Germinal center (tissue), 1 donor: ENCODE results near the gene SPTY2D1.
"Not testable (repeated sequence)": the region's sequence is repeated elsewhere in the genome, so short reads cannot be mapped to it uniquely, and the experiment has no call there.

ENCODE experiments used
- DNase-seq: peaks from one replicate; pipeline ENCODE4 v3.0.0; 2012; ENCODE audit warnings: mixed read lengths, low spot score

Gene SPTY2D1

GRCh38 chr11:18617688-18618341 lies 16.3 kb downstream of the SPTY2D1 start:
- no peak for DNase-seq

GRCh38 chr11:18615628-18616392 lies 18.3 kb downstream of the SPTY2D1 start:
- DNase-seq: no peak

GRCh38 chr11:18614667-18615066 lies 19.5 kb downstream of the SPTY2D1 start:
- DNase-seq: no peak

- DNase-seq: no peak
Observed at GRCh38 chr11:18612394-18612793, 21.7 kb downstream of the SPTY2D1 start.

GRCh38 chr11:18611196-18611595 lies 22.9 kb downstream of the SPTY2D1 start:
- no peak for DNase-seq

- no peak for DNase-seq
Observed at GRCh38 chr11:18608376-18608775, 25.8 kb downstream of the SPTY2D1 start.

GRCh38 chr11:18600915-18601569 lies 33.1 kb downstream of the SPTY2D1 start:
- DNase-seq: no peak

- no peak for DNase-seq
Observed at GRCh38 chr11:18599739-18600230, 34.4 kb downstream of the SPTY2D1 start, which contains the start of gene MISFA. TSS of gene MISFA (plus strand) at chr11:18599789. CDS start at chr11:18599929, 140 bp downstream.

- DNase-seq: no peak
Observed at GRCh38 chr11:18594999-18595749, 39.0 kb downstream of the SPTY2D1 start.

- DNase-seq: not testable (repeated sequence)
Observed at GRCh38 chr11:18594088-18594487, 40.1 kb downstream of the SPTY2D1 start.

GRCh38 chr11:18590571-18590970 lies 43.6 kb downstream of the SPTY2D1 start:
- no peak for DNase-seq

GRCh38 chr11:18588297-18589252 lies 45.6 kb downstream of the SPTY2D1 start, which contains the start of gene UEVLD:
TSS of gene UEVLD (minus strand) at chr11:18588734. CDS start at chr11:18588654, 80 bp downstream.
- peak; percentile 81 for DNase-seq

GRCh38 chr11:18581825-18582224 lies 52.3 kb downstream of the SPTY2D1 start:
- DNase-seq: no peak

- DNase-seq: no peak
Observed at GRCh38 chr11:18580113-18580766, 53.9 kb downstream of the SPTY2D1 start.

GRCh38 chr11:18578975-18579598 lies 55.1 kb downstream of the SPTY2D1 start:
- DNase-seq: no peak

GRCh38 chr11:18575361-18575760 lies 58.8 kb downstream of the SPTY2D1 start:
- DNase-seq: no peak

GRCh38 chr11:18567081-18567480 lies 67.1 kb downstream of the SPTY2D1 start:
- no peak for DNase-seq

GRCh38 chr11:18566406-18566805 lies 67.7 kb downstream of the SPTY2D1 start:
- DNase-seq: no peak

GRCh38 chr11:18564149-18564548 lies 70.0 kb downstream of the SPTY2D1 start:
- DNase-seq: no peak
